AG09319 (cell line): ENCODE results near the gene VEGFC.
A peak's percentile ranks its signal among the peaks of the same experiment; 100 is the strongest.

ENCODE experiments used
- DNase-seq: peaks from one replicate; pipeline ENCODE4 v3.0.0-alpha.2; 2010; ENCODE audit warnings: low read depth; ENCODE audit errors: extremely low read depth
- CTCF ChIP-seq: IDR thresholded peaks from 2 replicates; pipeline ENCODE4 v1.5.1; 2011; ENCODE audit warnings: low read depth, mild to moderate bottlenecking, inconsistent platforms, low read length, moderate library complexity

The VEGFC gene

GRCh38 chr4:176792326-176793059 lies at the start of gene VEGFC:
VEGFC (minus strand) TSS chr4:176792922; CDS start chr4:176792311, 611 bp downstream.
- TF ChIP-seq CTCF, result peak; percentile 1; the same call in 1 of the 2 replicates
- DNase-seq, result peak; percentile 61

GRCh38 chr4:176841711-176842112 lies 49.0 kb upstream of the VEGFC start:
- DNase-seq, result no peak
- no peak for TF ChIP-seq CTCF

- no peak for DNase-seq
- no peak for TF ChIP-seq CTCF
These were observed 47.4 kb upstream of the VEGFC start for GRCh38 chr4:176840166-176840565.

GRCh38 chr4:176839656-176840055 lies 46.9 kb upstream of the VEGFC start:
- DNase-seq, result no peak

GRCh38 chr4:176838601-176839433 lies 46.1 kb upstream of the VEGFC start:
- no peak for TF ChIP-seq CTCF
- no peak for DNase-seq

More at GRCh38 chr4:176839656-176840055, 46.9 kb upstream of the VEGFC start:
- TF ChIP-seq CTCF, result no peak

- DNase-seq, result no peak
- no peak for TF ChIP-seq CTCF
These were observed 44.6 kb upstream of the VEGFC start for GRCh38 chr4:176837169-176837895.
